ENCODE data around the gene EDIL3. TPM values are rescaled to one million over a fixed set of nuclear protein-coding genes. Genes with fewer than 3 reads are reported as not detected.
"Not testable (repeated sequence)": the region's sequence is repeated elsewhere in the genome, so short reads cannot be mapped to it uniquely, and the experiment has no call there.

EDIL3 gene
- polyA plus RNA-seq, 3 donors = 44.2 to 46.8 (median 44.6) TPM

GRCh38 chr5:84088996-84089395 is 295.7 kb downstream of the EDIL3 start:
- no peak for DNase-seq

- no peak for DNase-seq
Measured at GRCh38 chr5:84086511-84086910, 298.2 kb downstream of the EDIL3 start.

- DNase-seq = no peak
Measured at GRCh38 chr5:84085387-84086041, 299.2 kb downstream of the EDIL3 start.

- DNase-seq = no peak
Measured at GRCh38 chr5:84080908-84081307, 303.8 kb downstream of the EDIL3 start.

GRCh38 chr5:84072339-84072738 is 312.3 kb downstream of the EDIL3 start:
- no peak for DNase-seq

GRCh38 chr5:84069608-84070179 is 315.0 kb downstream of the EDIL3 start:
- no peak for DNase-seq

- no peak for DNase-seq
Measured at GRCh38 chr5:84063041-84063440, 321.6 kb downstream of the EDIL3 start.

- no peak for DNase-seq
Measured at GRCh38 chr5:84059672-84060071, 325.0 kb downstream of the EDIL3 start.

GRCh38 chr5:84058561-84058960 is 326.1 kb downstream of the EDIL3 start:
- no peak for DNase-seq

- DNase-seq = no peak
Measured at GRCh38 chr5:84057211-84057610, 327.5 kb downstream of the EDIL3 start.

GRCh38 chr5:84045964-84046363 is 338.7 kb downstream of the EDIL3 start:
- DNase-seq = no peak

- DNase-seq = no peak
Measured at GRCh38 chr5:84036842-84037241, 347.8 kb downstream of the EDIL3 start.

GRCh38 chr5:84032324-84032723 is 352.4 kb downstream of the EDIL3 start:
- DNase-seq = no peak

- DNase-seq = no peak
Measured at GRCh38 chr5:84028093-84028492, 356.6 kb downstream of the EDIL3 start.

- DNase-seq = not testable (repeated sequence)
Measured at GRCh38 chr5:84018521-84018920, 366.2 kb downstream of the EDIL3 start.

GRCh38 chr5:84017523-84018172 is 367.0 kb downstream of the EDIL3 start:
- no peak for DNase-seq

- peak; percentile 27 for DNase-seq
Measured at GRCh38 chr5:84016085-84016484, 368.6 kb downstream of the EDIL3 start.

- no peak for DNase-seq
Measured at GRCh38 chr5:84014966-84015365, 369.7 kb downstream of the EDIL3 start.

- DNase-seq = no peak
Measured at GRCh38 chr5:83993803-83994202, 390.9 kb downstream of the EDIL3 start.

- DNase-seq = no peak
Measured at GRCh38 chr5:83991566-83992224, 393.0 kb downstream of the EDIL3 start.

GRCh38 chr5:83988293-83988685 is 396.4 kb downstream of the EDIL3 start:
- DNase-seq = no peak

- DNase-seq = no peak
Measured at GRCh38 chr5:83987513-83988292, 397.0 kb downstream of the EDIL3 start.
